DOHH2 (cell line): ENCODE measurements around the gene PPP1R7.

Experiments
- H3F3A ChIP-seq: fragments of 200-600 bp; sonication (generic), shearing (Covaris generic); 2 replicates; pipeline ENCODE4 v1.6.0; 2016; ENCODE audit warnings: antibody characterized with exemption, mild to moderate bottlenecking; ENCODE audit not compliant: control insufficient read depth, insufficient read depth
- H3K27ac ChIP-seq: fragments of 200-600 bp; sonication (generic); 2 replicates; pipeline ENCODE4 v1.5.1; 2014; ENCODE audit warnings: low read depth, mild to moderate bottlenecking, low read length, moderate library complexity
- H3K27me3 ChIP-seq: fragments of 200-600 bp; sonication (generic); 2 replicates; pipeline ENCODE4 v1.6.1; 2014; ENCODE audit warnings: mild to moderate bottlenecking, low read length, mixed read lengths; ENCODE audit not compliant: control insufficient read depth
- H3K36me3 ChIP-seq: fragments of 200-600 bp; sonication (generic); 2 replicates; pipeline ENCODE4 v1.6.1; 2014; ENCODE audit warnings: mild to moderate bottlenecking, low read length, moderate library complexity, mixed read lengths; ENCODE audit not compliant: control insufficient read depth
- H3K4me1 ChIP-seq: fragments of 200-600 bp; sonication (generic); 2 replicates; pipeline ENCODE4 v1.6.1; 2014; ENCODE audit warnings: mild to moderate bottlenecking, low read length, mixed read lengths; ENCODE audit not compliant: control insufficient read depth
- H3K4me2 ChIP-seq: fragments of 200-600 bp; sonication (generic); 2 replicates; pipeline ENCODE4 v1.6.0; 2014; ENCODE audit warnings: mild to moderate bottlenecking, low read length, moderate library complexity
- H3K4me3 ChIP-seq: fragments of 200-600 bp; sonication (generic); 2 replicates; pipeline ENCODE4 v1.5.1; 2014; ENCODE audit warnings: mild to moderate bottlenecking, low read length, mixed read lengths
- H3K79me2 ChIP-seq: fragments of 200-600 bp; sonication (generic); 2 replicates; pipeline ENCODE4 v1.6.1; 2014; ENCODE audit warnings: mild to moderate bottlenecking, low read length, mixed read lengths; ENCODE audit not compliant: control insufficient read depth
- H3K9me2 ChIP-seq: fragments of 200-600 bp; sonication (generic); replicated peaks from 2 replicates; pipeline ENCODE4 v1.6.1; 2014; ENCODE audit warnings: mild to moderate bottlenecking, low read length, mixed read lengths; ENCODE audit not compliant: control insufficient read depth
- H3K9me3 ChIP-seq: fragments of 200-600 bp; sonication (generic); 2 replicates; pipeline ENCODE4 v1.6.1; 2014; ENCODE audit warnings: antibody characterized with exemption, low read length, mixed read lengths; ENCODE audit not compliant: control insufficient read depth, insufficient read depth
- H4K20me1 ChIP-seq: fragments of 200-600 bp; sonication (generic); 2 replicates; pipeline ENCODE4 v1.6.0; 2014; ENCODE audit warnings: low read depth, mild to moderate bottlenecking, antibody characterized with exemption, low read length, moderate library complexity; ENCODE audit not compliant: control insufficient read depth, insufficient read depth
- CTCF ChIP-seq: fragments of 200-600 bp; sonication (generic); IDR thresholded peaks from one replicate; pipeline ENCODE4 v1.5.1; 2014; ENCODE audit warnings: antibody characterized with exemption, mild to moderate bottlenecking, low read depth, low read length; ENCODE audit not compliant: poor library complexity, severe bottlenecking
- EZH2phosphoT487 ChIP-seq: fragments of 200-600 bp; sonication (generic); IDR thresholded peaks from 2 replicates; pipeline ENCODE4 v1.6.1; 2017; ENCODE audit warnings: borderline replicate concordance, mild to moderate bottlenecking, antibody characterized with exemption, low read length, moderate library complexity, mixed read lengths

PPP1R7 gene

GRCh38 chr2:241227594-241227993 lies 77.3 kb downstream of the PPP1R7 start:
- Histone ChIP-seq H3K27me3 (no peaks in the 10 kb centered on the region), H3K27ac (no peak overlapping the region), H3K4me1 (0 out of 2 replicates have a peak, but pooled peaks cover 5% of the 10 kb centered on the region), H3K4me3 (no peak overlapping the region), H3K9me3 (no peaks in the 10 kb centered on the region), H3F3A (no peaks in the 10 kb centered on the region), H3K4me2 (no peak overlapping the region), H4K20me1 (no peaks in the 10 kb centered on the region; the same call in 1 of the 2 replicates), H3K36me3 (peaks cover 47% of the 10 kb centered on the region), H3K9me2 (no peaks in the 10 kb centered on the region), H3K79me2 (no peaks in the 10 kb centered on the region)
- TF ChIP-seq CTCF: no peak

- Histone ChIP-seq H3K4me1 (0 out of 2 replicates have a peak, but pooled peaks cover 4% of the 10 kb centered on the region), H3K9me3 (no peaks in the 10 kb centered on the region), H3K36me3 (peaks cover 53% of the 10 kb centered on the region), H4K20me1 (no peaks in the 10 kb centered on the region; the same call in 1 of the 2 replicates), H3K27me3 (no peaks in the 10 kb centered on the region), H3K9me2 (no peaks in the 10 kb centered on the region), H3K4me3 (no peak overlapping the region), H3K79me2 (no peaks in the 10 kb centered on the region), H3K4me2 (no peak overlapping the region), H3F3A (no peaks in the 10 kb centered on the region), H3K27ac (no peak overlapping the region)
- TF ChIP-seq EZH2phosphoT487: no peak
- no peak for TF ChIP-seq CTCF
Measured at GRCh38 chr2:241228081-241228859, 78.0 kb downstream of the PPP1R7 start.

GRCh38 chr2:241228860-241229516 lies 78.7 kb downstream of the PPP1R7 start:
- Histone ChIP-seq H3K9me3 (no peaks in the 10 kb centered on the region), H3K4me3 (no peak overlapping the region), H3K79me2 (no peaks in the 10 kb centered on the region), H3K4me2 (no peak overlapping the region), H3K9me2 (no peaks in the 10 kb centered on the region), H3K36me3 (peaks cover 60% of the 10 kb centered on the region), H4K20me1 (no peaks in the 10 kb centered on the region; the same call in 1 of the 2 replicates), H3F3A (no peaks in the 10 kb centered on the region), H3K27ac (no peak overlapping the region), H3K27me3 (no peaks in the 10 kb centered on the region), H3K4me1 (no peaks in the 10 kb centered on the region)
- TF ChIP-seq CTCF (no peak), EZH2phosphoT487 (no peak)
